ENCODE results near the gene ZSCAN5A. TPM values are rescaled to one million over a fixed set of nuclear protein-coding genes. Genes with fewer than 3 reads are reported as not detected.
"Not testable (repeated sequence)": the region's sequence is repeated elsewhere in the genome, so short reads cannot be mapped to it uniquely, and the experiment has no call there.

Gene ZSCAN5A
- total RNA-seq (2014; rRNA removed; shearing (Covaris generic)), result 7.0 and 12.7 TPM in 2 replicates

DNA sequence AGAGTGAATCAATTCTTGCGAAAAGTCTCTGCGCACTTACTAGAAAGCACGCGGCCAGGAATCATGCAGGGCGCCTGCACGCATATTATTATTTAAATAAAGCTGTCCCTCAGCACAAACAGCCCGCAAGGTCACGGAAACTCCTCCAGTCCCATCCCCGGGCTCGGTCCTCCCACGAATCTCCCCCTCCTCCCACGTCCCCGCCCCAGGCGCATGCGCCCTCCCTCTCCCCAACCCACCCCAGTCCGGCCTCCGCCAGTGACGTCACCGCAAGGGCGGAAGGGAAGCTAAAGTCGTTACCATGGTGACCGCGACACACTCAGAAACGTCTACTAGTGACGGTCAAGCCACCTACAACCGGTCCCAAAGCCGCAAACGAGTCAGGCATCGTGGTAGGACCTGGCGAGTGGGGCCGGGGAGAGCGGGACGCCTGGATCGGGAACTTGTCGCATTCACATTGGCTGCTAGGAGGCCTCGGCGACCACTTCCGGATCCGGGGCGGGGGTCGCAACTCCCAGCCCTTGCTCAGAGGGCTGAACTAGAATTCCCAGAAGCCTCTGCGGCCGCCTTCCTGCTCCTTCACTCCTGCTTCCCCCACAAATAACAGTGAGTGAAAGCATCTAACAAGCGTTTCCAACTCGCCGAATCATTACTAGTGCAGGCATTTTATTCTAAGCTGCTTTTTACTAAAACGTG is at the start of gene ZSCAN5A:
ZSCAN5A (minus strand) TSS at position 459 of the 696 bp plus-strand sequence. CDS start 89,793 bp downstream, outside the sequence.
- peak; percentile 98 for DNase-seq (ENCODE audit: low spot score)

GRCh38 chr19:56360841-56361240 is 46.2 kb upstream of the ZSCAN5A start:
- no peak for DNase-seq (ENCODE audit: low spot score)

- no peak for DNase-seq (ENCODE audit: low spot score)
Observed at GRCh38 chr19:56356944-56357343, 42.3 kb upstream of the ZSCAN5A start.

GRCh38 chr19:56355517-56355916 is 40.9 kb upstream of the ZSCAN5A start:
- DNase-seq (ENCODE audit: low spot score), result no peak

- no peak for DNase-seq (ENCODE audit: low spot score)
Observed at GRCh38 chr19:56351208-56351607, 36.6 kb upstream of the ZSCAN5A start.

DNA sequence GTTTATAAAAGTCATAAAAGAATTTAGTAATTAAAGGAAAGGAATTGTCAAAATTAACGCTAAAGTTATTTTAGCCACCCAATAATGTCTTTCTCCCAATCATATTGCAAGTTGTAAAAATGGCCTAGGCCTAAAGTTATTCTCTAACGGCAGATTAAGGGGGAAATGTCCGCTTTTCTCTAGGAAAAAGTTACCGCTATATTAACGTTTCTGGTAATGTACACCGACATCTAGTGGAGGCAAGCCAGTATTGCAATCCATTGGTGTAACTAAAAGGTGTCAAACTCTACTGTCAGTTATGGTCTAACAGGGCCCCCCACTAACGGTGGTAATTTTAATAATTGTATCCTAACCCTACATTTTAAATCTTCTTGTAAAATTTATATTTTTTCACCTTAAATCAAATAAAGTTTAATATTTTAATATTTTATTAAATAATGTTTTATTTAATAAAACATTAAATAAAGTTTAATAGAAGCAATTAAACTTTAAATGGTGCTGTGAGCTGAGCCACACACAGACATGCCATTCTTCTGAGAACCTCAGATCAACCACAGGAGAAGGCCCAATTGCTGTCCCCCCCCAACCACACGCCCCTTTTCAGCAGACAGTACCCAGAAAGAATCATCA is 35.9 kb upstream of the ZSCAN5A start:
- DNase-seq (ENCODE audit: low spot score), result peak; percentile 72

DNA sequence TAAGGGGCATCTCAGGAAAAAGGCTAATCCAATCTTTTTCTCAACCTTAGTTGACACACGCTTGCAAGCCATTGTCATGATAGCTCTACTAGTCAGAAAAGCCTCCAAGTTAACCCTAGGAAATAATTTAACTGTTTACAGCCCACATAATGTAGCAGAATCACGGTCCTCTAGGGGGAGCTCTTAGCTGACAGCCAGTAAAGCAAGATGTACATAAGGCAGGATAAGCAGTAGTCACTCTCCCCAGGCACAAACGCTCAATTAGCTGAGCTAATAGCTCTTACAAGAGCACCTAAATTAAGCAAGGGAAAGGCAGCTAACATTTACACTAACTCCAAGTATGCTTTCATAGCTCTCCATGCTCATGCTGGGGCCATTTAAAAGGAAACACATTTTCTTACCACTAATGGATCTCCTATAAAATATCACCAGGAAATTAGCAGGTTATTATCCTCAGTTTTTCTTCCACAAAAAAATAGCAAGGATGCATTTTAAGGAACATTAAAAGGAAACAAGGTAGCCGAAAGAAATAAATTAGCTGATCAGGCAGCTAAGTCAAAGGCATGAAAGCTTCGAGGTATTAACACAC is 33.7 kb upstream of the ZSCAN5A start:
- peak; percentile 38 for DNase-seq (ENCODE audit: low spot score)

- DNase-seq (ENCODE audit: low spot score), result no peak
Observed at GRCh38 chr19:56347163-56347778, 32.6 kb upstream of the ZSCAN5A start.

DNA sequence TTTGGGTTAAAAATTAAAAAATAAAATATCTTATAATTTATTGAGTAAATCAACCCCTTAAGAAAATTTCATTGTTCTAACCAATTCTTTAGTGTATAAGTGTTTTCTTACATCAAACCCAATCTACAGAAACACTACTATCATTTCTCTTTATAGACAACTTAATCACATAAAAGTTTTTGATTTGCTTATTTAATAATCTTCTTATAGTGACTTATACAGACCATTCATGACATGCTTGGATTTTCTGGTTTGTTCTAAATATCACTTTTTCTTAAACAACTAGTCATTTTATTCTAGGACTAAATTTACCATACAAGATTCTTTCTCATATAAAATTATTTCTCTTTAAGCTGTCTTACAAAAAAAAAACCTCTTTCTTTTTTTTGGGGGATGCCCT is 27.3 kb upstream of the ZSCAN5A start:
- DNase-seq (ENCODE audit: low spot score), result no peak

GRCh38 chr19:56339031-56339430 is 24.4 kb upstream of the ZSCAN5A start:
- not testable (repeated sequence) for DNase-seq (ENCODE audit: low spot score)

DNA sequence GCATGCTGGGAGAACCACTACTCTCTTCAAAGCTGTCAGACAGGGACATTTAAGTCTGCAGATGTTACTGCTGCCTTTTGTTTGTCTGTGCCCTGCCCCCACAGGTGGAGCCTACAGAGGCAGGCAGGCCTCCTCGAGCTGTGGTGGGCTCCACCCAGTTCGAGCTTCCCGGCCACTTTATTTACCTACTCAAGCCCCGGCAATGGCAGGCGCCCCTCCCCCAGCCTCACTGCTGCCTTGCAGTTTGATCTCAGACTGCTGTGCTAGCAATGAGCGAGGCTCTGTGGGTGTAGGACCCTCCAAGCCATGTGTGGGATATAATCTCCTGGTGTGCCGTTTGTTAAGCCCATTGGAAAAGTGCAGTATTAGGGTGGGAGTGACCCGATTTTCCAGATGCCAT is 22.4 kb upstream of the ZSCAN5A start:
- not testable (repeated sequence) for DNase-seq (ENCODE audit: low spot score)

GRCh38 chr19:56335371-56335770 is 20.7 kb upstream of the ZSCAN5A start:
- DNase-seq (ENCODE audit: low spot score), result not testable (repeated sequence)

GRCh38 chr19:56333506-56333905 is 18.9 kb upstream of the ZSCAN5A start:
- peak; percentile 67 for DNase-seq (ENCODE audit: low spot score)

GRCh38 chr19:56332695-56333094 is 18.1 kb upstream of the ZSCAN5A start:
- DNase-seq (ENCODE audit: low spot score), result no peak

DNA sequence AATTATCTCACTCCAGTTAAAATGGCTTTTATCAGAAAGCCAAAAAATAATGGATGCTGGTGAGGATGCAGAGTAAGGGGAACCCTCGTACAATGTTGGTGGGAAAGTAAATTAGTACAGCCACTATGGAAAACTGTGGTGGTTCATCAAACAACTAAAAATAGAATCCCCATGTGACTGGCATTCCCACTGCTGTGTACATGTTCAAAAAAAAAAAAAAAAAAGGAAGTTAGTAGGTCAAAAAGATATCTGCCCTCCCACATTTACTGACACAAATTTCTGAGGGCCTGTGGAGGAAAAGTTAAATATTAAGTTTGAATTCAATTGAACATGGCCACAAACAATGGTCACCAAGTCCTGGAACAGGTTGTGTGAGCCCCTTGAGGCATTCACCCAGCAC is 9.8 kb upstream of the ZSCAN5A start:
- DNase-seq (ENCODE audit: low spot score), result no peak

- DNase-seq (ENCODE audit: low spot score), result no peak
Observed at GRCh38 chr19:56321989-56322440, 7.4 kb upstream of the ZSCAN5A start.

DNA sequence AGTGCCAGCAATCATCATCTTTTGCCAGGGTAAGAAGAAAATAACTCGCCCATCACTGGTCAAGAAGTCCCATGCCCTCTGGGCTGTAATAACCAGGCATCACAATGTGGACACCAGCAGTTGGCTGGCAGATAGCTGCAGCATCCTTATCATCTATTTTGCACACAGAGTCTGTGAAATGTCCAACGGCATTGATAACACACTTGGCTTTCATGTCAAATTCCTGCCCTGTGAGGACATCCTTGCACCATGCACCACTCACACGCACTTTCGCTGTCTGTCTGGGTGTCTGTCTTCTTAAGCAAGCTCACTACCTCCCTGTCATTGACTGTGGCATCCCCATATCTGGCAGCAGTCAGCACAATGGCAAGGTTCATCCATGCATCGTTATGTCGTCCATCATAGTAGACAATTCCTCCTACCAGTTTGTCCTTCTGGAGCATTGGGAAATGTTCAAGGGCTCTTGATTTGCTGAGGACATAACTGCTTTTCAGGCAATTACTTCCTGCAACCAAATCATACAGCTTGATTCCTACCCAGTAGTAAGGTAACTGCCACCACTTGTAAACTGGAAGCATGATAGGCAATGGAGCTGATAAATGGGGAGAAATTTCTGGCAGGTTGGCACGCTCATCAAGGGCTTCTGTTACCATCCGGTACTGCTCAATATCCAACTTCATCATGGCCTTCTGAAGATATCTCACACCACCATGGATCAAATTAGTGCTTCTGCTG is 6.8 kb upstream of the ZSCAN5A start:
- no peak for DNase-seq (ENCODE audit: low spot score)

DNA sequence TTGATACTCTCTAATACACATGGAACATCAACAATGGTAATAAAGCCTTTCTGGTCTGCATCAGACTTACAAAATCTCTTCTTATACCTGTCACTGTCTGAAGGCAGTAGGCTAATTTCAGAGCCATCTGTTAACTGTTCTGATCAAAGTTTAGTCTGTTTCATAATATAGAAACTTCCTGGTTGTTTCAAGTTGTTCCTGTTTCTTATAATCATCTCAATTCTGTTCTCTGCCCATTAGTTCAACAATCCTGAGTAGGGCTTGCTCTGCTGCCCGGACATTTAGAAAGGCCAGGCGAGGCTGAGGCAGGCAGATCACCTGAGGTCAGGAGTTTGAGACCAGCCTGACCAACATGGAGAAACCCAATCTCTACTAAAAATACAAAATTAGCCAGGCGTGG is 5.4 kb upstream of the ZSCAN5A start:
- DNase-seq (ENCODE audit: low spot score), result no peak

DNA sequence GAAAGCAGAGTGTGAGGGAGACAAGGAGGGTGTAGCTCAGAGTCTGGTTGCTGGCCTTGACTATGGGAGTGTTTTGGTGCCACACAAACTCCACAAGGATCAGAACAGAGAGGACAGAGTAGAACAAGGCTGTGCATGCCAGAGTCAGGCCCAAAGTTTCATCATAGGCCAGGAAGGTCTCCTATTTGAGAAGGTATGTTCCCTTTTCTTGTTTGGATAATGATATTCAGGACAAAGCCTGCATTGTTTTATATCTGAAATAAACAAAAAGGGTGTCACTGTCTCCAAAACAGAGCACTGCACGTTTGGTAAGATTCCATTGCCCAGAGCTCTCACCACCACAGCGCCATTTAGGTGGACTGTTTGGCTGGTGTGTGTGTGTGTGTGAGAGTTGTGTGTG is 3.1 kb upstream of the ZSCAN5A start:
- DNase-seq (ENCODE audit: low spot score), result no peak

DNA sequence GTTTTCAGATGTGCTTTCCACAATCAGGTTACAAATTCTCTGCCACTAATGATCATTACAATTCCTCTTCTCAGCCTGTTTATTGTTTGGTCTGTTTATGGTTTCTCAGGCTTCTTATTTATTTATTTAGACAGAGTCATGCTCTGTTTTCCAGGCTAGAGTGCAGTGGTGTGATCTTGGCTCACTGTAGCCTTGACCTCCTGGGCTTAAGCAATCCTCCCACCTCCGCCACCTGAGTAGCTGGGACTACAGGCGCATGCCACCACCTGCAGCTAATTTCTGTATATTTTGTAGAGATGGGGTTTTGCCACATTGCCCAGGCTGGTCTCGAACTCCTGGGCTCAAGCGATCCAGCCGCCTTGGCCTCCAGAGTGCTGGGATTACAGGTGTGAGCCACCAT is 2.1 kb upstream of the ZSCAN5A start:
- no peak for DNase-seq (ENCODE audit: low spot score)

DNA sequence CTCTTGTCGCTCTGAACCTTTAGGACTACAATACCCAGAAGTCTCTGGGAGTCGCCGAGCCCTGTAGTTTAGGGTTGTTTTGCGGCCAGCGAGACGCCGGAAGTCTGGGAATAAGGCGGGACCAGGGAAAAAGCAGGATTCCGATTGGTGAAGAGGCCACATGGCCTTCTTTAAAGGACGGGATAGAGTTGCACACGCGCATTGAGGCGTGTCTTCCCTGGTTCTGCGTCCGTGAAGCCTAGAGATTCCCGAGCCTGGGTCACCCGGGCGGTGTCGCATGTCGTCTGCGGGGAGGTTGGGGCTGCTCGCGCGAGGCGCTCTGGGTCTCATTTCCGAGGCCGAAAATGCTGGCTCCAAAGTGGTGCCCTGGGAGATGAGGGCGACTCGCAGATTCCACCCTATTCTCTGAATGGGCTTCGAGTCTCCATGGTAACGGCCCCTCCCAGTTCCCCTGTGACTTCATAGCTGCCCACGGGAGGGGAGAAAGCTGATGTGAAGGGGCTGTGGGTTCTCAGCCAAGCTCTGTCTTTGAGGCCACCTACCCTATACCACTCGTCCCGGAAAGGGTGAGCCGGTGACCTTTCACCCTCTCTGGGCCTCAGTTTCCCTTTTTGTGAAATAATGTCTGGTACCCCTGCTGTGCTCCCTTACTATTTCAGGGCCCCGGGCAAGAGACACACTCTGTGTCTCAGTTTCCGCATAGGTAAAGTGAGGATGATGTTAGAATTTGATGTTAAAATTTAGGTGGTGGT is 614 bp upstream of the ZSCAN5A start:
- DNase-seq (ENCODE audit: low spot score), result peak; percentile 100

Data from H4 (cell line).